NT2/D1 (cell line): ENCODE measurements around the gene DDX52.

Source experiments
- SUZ12 ChIP-seq: IDR thresholded peaks from 2 replicates; pipeline ENCODE4 v1.6.1; 2011; ENCODE audit not compliant: insufficient read length, insufficient read depth; ENCODE audit errors: extremely low read depth
- YY1 ChIP-seq: IDR thresholded peaks from 2 replicates; pipeline ENCODE4 v1.6.1; 2011; ENCODE audit not compliant: insufficient read length, insufficient read depth
- ZNF274 ChIP-seq: IDR thresholded peaks from 2 replicates; pipeline ENCODE4 v1.6.1; 2011; ENCODE audit warnings: mild to moderate bottlenecking, low read depth, low read length

DNA sequence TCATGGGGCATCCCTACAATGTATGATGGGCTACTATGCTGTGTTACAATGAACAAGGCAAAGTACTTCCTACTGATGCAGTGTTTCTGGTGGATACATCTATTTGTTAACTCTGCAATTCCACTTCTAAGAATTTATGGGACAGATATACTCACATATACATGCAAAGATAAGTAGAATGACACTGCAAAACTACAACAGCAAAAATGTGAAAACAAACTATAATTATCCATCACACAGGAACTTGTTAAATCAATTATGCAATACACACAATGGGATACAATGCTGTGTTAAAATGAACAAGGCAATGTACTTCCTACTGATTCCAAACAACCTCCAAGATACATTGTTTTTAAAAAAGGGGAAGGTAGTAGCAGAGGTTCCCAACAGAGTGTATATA, 3.2 kb downstream of the DDX52 start:
- TF ChIP-seq YY1 (no peak), SUZ12 (no peak), ZNF274 (no peak)
